Activated naive CD8-positive, alpha-beta T cell (primary cell): Measurements from ENCODE around the gene TTLL9.

ENCODE experiments used
- H3K27ac Mint-ChIP-seq: one replicate; pipeline ENCODE4 v1.8.0; 2021; ENCODE audit warnings: mixed read lengths
- H3K27me3 Mint-ChIP-seq: one replicate; pipeline ENCODE4 v1.8.0; 2021; ENCODE audit warnings: mixed read lengths
- H3K36me3 Mint-ChIP-seq: one replicate; pipeline ENCODE4 v1.8.0; 2021; ENCODE audit warnings: mixed read lengths
- H3K4me1 Mint-ChIP-seq: one replicate; pipeline ENCODE4 v1.8.0; 2021; ENCODE audit warnings: low read depth, mixed read lengths
- H3K4me3 Mint-ChIP-seq: one replicate; pipeline ENCODE4 v1.8.0; 2021; ENCODE audit warnings: mild to moderate bottlenecking, mixed read lengths
- H3K9me3 Mint-ChIP-seq: one replicate; pipeline ENCODE4 v1.8.0; 2021; ENCODE audit warnings: low read depth, mixed read lengths

TTLL9 gene

GRCh38 chr20:31992086-31992485 is 121.7 kb downstream of the TTLL9 start:
- Mint-ChIP-seq H3K4me1 (no peaks in the 10 kb centered on the region), H3K9me3 (no peaks in the 10 kb centered on the region), H3K36me3 (no peaks in the 10 kb centered on the region), H3K4me3 (no peak overlapping the region), H3K27ac (no peak overlapping the region), H3K27me3 (peaks cover 19% of the 10 kb centered on the region)
